Thyroid gland (tissue), 4 donors: ENCODE results near the gene MINDY4. TPM values are rescaled to one million over a fixed set of nuclear protein-coding genes. Genes with fewer than 3 reads are reported as not detected.

ENCODE experiments used
- DNase-seq, 2 donors: peaks; one replicate each; pipeline ENCODE4 v3.0.0-alpha.2; 2019
- H3K27ac ChIP-seq, 3 donors: fragments of 200-600 bp; sonication (generic); 1 replicate in 2 of 3; 2 replicates in 1 of 3; pipeline ENCODE4 v1.5.1; 2016 to 2019; ENCODE audit warnings: mild to moderate bottlenecking in 1 of 3, moderate library complexity in 1 of 3
- H3K27me3 ChIP-seq: fragments of 200-600 bp; sonication (generic); one replicate; pipeline ENCODE4 v1.5.1; 2019
- H3K36me3 ChIP-seq, 2 donors: fragments of 200-600 bp; sonication (generic); one replicate each; pipeline ENCODE4 v1.5.1; 2016 to 2019
- H3K4me1 ChIP-seq, 2 donors: fragments of 200-600 bp; sonication (generic); one replicate each; pipeline ENCODE4 v1.5.1; 2017 to 2019
- H3K4me3 ChIP-seq, 3 donors: fragments of 200-600 bp; sonication (generic); replicated peaks in 1 of 3; 1 replicate in 2 of 3; 2 replicates in 1 of 3; pipeline ENCODE4 v1.5.1; 2016; ENCODE audit warnings: mild to moderate bottlenecking in 1 of 3
- H3K9me3 ChIP-seq: fragments of 200-600 bp; sonication (generic); one replicate; pipeline ENCODE4 v1.5.1; 2017
- CTCF ChIP-seq, 6 experiments: fragments of 200-600 bp in 3 of 6; fragments of 450-650 bp in 3 of 6; sonication (generic) in 3 of 6; IDR thresholded peaks; one replicate each; pipeline ENCODE4 v1.5.1; 2016 to 2019; ENCODE audit warnings: antibody characterized with exemption in 6 of 6, mild to moderate bottlenecking in 2 of 6, inconsistent platforms in 1 of 6, moderate library complexity in 1 of 6
- POLR2A ChIP-seq, 2 donors: fragments of 450-650 bp; IDR thresholded peaks; one replicate each; pipeline ENCODE4 v1.6.1; 2017; ENCODE audit warnings: antibody characterized with exemption in 2 of 2, mild to moderate bottlenecking in 2 of 2, moderate library complexity in 1 of 2
- WGBS, 2 donors: methylation state at CpG; one replicate each; pipeline ENCODE4 v1.1.5; 2017; 5-methylcytosine and 5-hydroxymethylcytosine counted together
- intact Hi-C: fragments of 100-400 bp; cut with DNase I; formaldehyde crosslinking; loops from one replicate; pipeline ENCODE4 v1.15.1; 2023
- total RNA-seq, 4 donors: library from RNA; depleted of rRNA; stranded (reverse); fragments of >200 nt; gene quantifications; one replicate each; pipeline ENCODE4 v1.2.3, GENCODE V29; 2016

The MINDY4 gene
- total RNA-seq, 4 donors from 2014 or later, result 17.9 to 33.2 (median 29.7) TPM

GRCh38 chr7:30910411-30911073, 139.3 kb downstream of the MINDY4 start:
- no peaks in the 10 kb centered on the region for H3K36me3 ChIP-seq
- no peaks in the 10 kb centered on the region for H3K27me3 ChIP-seq
- H3K4me1 ChIP-seq, result peaks cover 7 to 52% of the 10 kb centered on the region in 2 donors
- no peak overlapping the region for H3K27ac ChIP-seq
- TF ChIP-seq CTCF (IDR thresholded peaks at IDR 0.05) (no peak), POLR2A (IDR thresholded peaks at IDR 0.05) (no peak)
- no peak overlapping the region for H3K4me3 ChIP-seq
- WGBS, 2 donors, result 78 to 90% methylated on average over 11 of the region's 11 CpGs
- intact Hi-C loops, result no loop called here
- no peak for DNase-seq
- no peaks in the 10 kb centered on the region for H3K9me3 ChIP-seq

- H3K36me3 ChIP-seq, result no peaks in the 10 kb centered on the region
- no peak overlapping the region for H3K27ac ChIP-seq
- H3K9me3 ChIP-seq, result no peaks in the 10 kb centered on the region
- H3K4me1 ChIP-seq, result peaks cover under 1 to 46% of the 10 kb centered on the region in 2 donors
- WGBS, 2 donors, result 84 to 96% methylated on average over 4 of the region's 11 CpGs
- intact Hi-C loops, result no loop called here
- TF ChIP-seq POLR2A (IDR thresholded peaks at IDR 0.05) (no peak), CTCF (IDR thresholded peaks at IDR 0.05) (no peak)
- H3K4me3 ChIP-seq, result no peak overlapping the region
- DNase-seq, result no peak
- H3K27me3 ChIP-seq, result no peaks in the 10 kb centered on the region
Observed at GRCh38 chr7:30911133-30911532, 139.9 kb downstream of the MINDY4 start.

GRCh38 chr7:30911561-30911969, 140.3 kb downstream of the MINDY4 start, which contains the start of gene AQP1:
Gene AQP1 (plus strand): TSS chr7:30911853. CDS start chr7:30911910, 57 bp downstream.
- Histone ChIP-seq H3K4me3 (peak within 1 kb of the TSS in 1 of 3 donors; percentile 26), H3K36me3 (no peaks in the 10 kb centered on the region), H3K4me1 (peaks cover 0 to 42% of the 10 kb centered on the region in 2 donors), H3K27me3 (no peaks in the 10 kb centered on the region), H3K9me3 (no peaks in the 10 kb centered on the region), H3K27ac (peak within 1 kb of the TSS in 1 of 3 donors; percentile 10)
- intact Hi-C loops, result no loop called here
- peak in 1 of 2 donors; percentile 7 for TF ChIP-seq POLR2A (IDR thresholded peaks at IDR 0.05)
- TF ChIP-seq CTCF (IDR thresholded peaks at IDR 0.05), result no peak
- DNase-seq, result peak; percentile 12 to 19
- 43 to 50% methylated on average over 10 to 12 of the region's 12 CpGs for WGBS, 2 donors

- no peaks in the 10 kb centered on the region for H3K27me3 ChIP-seq
- 87 to 95% methylated on average over 19 to 23 of the region's 26 CpGs for WGBS, 2 donors
- TF ChIP-seq POLR2A (IDR thresholded peaks at IDR 0.05) (no peak), CTCF (IDR thresholded peaks at IDR 0.05) (no peak)
- intact Hi-C loops, result no loop called here
- no peaks in the 10 kb centered on the region for H3K36me3 ChIP-seq
- peaks cover 0 to 36% of the 10 kb centered on the region in 2 donors for H3K4me1 ChIP-seq
- peak overlapping the region in 1 of 3 donors; percentile 26 for H3K4me3 ChIP-seq
- no peak for DNase-seq
- peak overlapping the region in 1 of 3 donors; percentile 10 for H3K27ac ChIP-seq
- no peaks in the 10 kb centered on the region for H3K9me3 ChIP-seq
Observed at GRCh38 chr7:30912021-30912730, 141.0 kb downstream of the MINDY4 start.

- no peak for DNase-seq
- WGBS, 2 donors, result 80 to 95% methylated on average over 2 of the region's 2 CpGs
- no peak overlapping the region for H3K27ac ChIP-seq
- H3K4me1 ChIP-seq, result peaks cover 0 to 31% of the 10 kb centered on the region in 2 donors
- no peaks in the 10 kb centered on the region for H3K27me3 ChIP-seq
- H3K36me3 ChIP-seq, result no peaks in the 10 kb centered on the region
- intact Hi-C loops, result no loop called here
- TF ChIP-seq POLR2A (IDR thresholded peaks at IDR 0.05), result no peak
- no peak for TF ChIP-seq CTCF (IDR thresholded peaks at IDR 0.05)
- H3K4me3 ChIP-seq, result peak overlapping the region in 1 of 3 donors; percentile 26
- no peaks in the 10 kb centered on the region for H3K9me3 ChIP-seq
Observed at GRCh38 chr7:30912731-30912985, 141.4 kb downstream of the MINDY4 start.
